ENCODE measurements around the gene ARMH3. TPM values are rescaled to one million over a fixed set of nuclear protein-coding genes. Genes with fewer than 3 reads are reported as not detected.
A peak's percentile ranks its signal among the peaks of the same experiment; 100 is the strongest.

Gene ARMH3
- total and polyA plus RNA-seq, 2 experiments from 2014 or later = 8.7 to 11.1 TPM

- DNase-seq (ENCODE audit: low spot score) (no peak), ATAC-seq (no peak)
- H3K9me3 Mint-ChIP-seq = no peaks in the 10 kb centered on the region; the same call in 2 of the 3 replicates
- Histone ChIP-seq H3K9me2 (ENCODE audit: insufficient read depth) (no peaks in the 10 kb centered on the region), H3K4me3 (no peak overlapping the region), H2AFZ (no peak overlapping the region), H3K4me2 (no peak overlapping the region), H4K20me1 (replicated peaks; ENCODE audit: insufficient read depth) (peaks cover 77% of the 10 kb centered on the region), H3F3A (replicated peaks; ENCODE audit: low read depth) (0 out of 2 replicates have a peak, but pooled peaks cover 3% of the 10 kb centered on the region), H3K4me1 (ENCODE audit: insufficient read depth) (peaks cover 20% of the 10 kb centered on the region), H3K27ac (ENCODE audit: low read depth) (0 out of 2 replicates have a peak overlapping the region, but pooled peaks have one; percentile 46), H3K36me3 (ENCODE audit: insufficient read depth) (peaks cover 32% of the 10 kb centered on the region), H3K79me2 (replicated peaks; ENCODE audit: insufficient read depth) (peaks cover 100% of the 10 kb centered on the region), H3K27me3 (ENCODE audit: insufficient read depth) (no peaks in the 10 kb centered on the region)
- H3K4me3 Mint-ChIP-seq = no peak overlapping the region
- TF ChIP-seq NANOG (IDR thresholded peaks at IDR 0.05; ENCODE audit: borderline replicate concordance) (no peak), ZNF114 (CRISPR knock-in tag; IDR thresholded peaks at IDR 0.05) (no peak), JUNB (IDR thresholded peaks at IDR 0.05; ENCODE audit: unreplicated experiment) (no peak), CREB1 (CRISPR knock-in tag; IDR thresholded peaks at IDR 0.05; ENCODE audit: low read depth) (no peak), EZH2phosphoT487 (IDR thresholded peaks at IDR 0.05; ENCODE audit: unreplicated experiment) (no peak), EZH2 (IDR thresholded peaks at IDR 0.05; ENCODE audit: low read depth, unreplicated experiment) (no peak), STAT1 (IDR thresholded peaks at IDR 0.05; ENCODE audit: unreplicated experiment) (no peak), POLR2AphosphoS5 (IDR thresholded peaks at IDR 0.05; ENCODE audit: low read depth) (no peak), ZNF331 (CRISPR knock-in tag; IDR thresholded peaks at IDR 0.05; ENCODE audit: low read depth) (no peak), ETS1 (IDR thresholded peaks at IDR 0.05) (no peak)
- TF ChIP-seq, protein P1, sequence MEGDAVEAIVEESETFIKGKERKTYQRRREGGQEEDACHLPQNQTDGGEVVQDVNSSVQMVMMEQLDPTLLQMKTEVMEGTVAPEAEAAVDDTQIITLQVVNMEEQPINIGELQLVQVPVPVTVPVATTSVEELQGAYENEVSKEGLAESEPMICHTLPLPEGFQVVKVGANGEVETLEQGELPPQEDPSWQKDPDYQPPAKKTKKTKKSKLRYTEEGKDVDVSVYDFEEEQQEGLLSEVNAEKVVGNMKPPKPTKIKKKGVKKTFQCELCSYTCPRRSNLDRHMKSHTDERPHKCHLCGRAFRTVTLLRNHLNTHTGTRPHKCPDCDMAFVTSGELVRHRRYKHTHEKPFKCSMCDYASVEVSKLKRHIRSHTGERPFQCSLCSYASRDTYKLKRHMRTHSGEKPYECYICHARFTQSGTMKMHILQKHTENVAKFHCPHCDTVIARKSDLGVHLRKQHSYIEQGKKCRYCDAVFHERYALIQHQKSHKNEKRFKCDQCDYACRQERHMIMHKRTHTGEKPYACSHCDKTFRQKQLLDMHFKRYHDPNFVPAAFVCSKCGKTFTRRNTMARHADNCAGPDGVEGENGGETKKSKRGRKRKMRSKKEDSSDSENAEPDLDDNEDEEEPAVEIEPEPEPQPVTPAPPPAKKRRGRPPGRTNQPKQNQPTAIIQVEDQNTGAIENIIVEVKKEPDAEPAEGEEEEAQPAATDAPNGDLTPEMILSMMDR (conservative IDR thresholded peaks at IDR 0.05; ENCODE audit: low read depth in 2 of 2) = no peak
- TF ChIP-seq, protein P2, sequence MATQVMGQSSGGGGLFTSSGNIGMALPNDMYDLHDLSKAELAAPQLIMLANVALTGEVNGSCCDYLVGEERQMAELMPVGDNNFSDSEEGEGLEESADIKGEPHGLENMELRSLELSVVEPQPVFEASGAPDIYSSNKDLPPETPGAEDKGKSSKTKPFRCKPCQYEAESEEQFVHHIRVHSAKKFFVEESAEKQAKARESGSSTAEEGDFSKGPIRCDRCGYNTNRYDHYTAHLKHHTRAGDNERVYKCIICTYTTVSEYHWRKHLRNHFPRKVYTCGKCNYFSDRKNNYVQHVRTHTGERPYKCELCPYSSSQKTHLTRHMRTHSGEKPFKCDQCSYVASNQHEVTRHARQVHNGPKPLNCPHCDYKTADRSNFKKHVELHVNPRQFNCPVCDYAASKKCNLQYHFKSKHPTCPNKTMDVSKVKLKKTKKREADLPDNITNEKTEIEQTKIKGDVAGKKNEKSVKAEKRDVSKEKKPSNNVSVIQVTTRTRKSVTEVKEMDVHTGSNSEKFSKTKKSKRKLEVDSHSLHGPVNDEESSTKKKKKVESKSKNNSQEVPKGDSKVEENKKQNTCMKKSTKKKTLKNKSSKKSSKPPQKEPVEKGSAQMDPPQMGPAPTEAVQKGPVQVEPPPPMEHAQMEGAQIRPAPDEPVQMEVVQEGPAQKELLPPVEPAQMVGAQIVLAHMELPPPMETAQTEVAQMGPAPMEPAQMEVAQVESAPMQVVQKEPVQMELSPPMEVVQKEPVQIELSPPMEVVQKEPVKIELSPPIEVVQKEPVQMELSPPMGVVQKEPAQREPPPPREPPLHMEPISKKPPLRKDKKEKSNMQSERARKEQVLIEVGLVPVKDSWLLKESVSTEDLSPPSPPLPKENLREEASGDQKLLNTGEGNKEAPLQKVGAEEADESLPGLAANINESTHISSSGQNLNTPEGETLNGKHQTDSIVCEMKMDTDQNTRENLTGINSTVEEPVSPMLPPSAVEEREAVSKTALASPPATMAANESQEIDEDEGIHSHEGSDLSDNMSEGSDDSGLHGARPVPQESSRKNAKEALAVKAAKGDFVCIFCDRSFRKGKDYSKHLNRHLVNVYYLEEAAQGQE (IDR thresholded peaks at IDR 0.05; ENCODE audit: unreplicated experiment) = no peak
- TF ChIP-seq, protein P3, sequence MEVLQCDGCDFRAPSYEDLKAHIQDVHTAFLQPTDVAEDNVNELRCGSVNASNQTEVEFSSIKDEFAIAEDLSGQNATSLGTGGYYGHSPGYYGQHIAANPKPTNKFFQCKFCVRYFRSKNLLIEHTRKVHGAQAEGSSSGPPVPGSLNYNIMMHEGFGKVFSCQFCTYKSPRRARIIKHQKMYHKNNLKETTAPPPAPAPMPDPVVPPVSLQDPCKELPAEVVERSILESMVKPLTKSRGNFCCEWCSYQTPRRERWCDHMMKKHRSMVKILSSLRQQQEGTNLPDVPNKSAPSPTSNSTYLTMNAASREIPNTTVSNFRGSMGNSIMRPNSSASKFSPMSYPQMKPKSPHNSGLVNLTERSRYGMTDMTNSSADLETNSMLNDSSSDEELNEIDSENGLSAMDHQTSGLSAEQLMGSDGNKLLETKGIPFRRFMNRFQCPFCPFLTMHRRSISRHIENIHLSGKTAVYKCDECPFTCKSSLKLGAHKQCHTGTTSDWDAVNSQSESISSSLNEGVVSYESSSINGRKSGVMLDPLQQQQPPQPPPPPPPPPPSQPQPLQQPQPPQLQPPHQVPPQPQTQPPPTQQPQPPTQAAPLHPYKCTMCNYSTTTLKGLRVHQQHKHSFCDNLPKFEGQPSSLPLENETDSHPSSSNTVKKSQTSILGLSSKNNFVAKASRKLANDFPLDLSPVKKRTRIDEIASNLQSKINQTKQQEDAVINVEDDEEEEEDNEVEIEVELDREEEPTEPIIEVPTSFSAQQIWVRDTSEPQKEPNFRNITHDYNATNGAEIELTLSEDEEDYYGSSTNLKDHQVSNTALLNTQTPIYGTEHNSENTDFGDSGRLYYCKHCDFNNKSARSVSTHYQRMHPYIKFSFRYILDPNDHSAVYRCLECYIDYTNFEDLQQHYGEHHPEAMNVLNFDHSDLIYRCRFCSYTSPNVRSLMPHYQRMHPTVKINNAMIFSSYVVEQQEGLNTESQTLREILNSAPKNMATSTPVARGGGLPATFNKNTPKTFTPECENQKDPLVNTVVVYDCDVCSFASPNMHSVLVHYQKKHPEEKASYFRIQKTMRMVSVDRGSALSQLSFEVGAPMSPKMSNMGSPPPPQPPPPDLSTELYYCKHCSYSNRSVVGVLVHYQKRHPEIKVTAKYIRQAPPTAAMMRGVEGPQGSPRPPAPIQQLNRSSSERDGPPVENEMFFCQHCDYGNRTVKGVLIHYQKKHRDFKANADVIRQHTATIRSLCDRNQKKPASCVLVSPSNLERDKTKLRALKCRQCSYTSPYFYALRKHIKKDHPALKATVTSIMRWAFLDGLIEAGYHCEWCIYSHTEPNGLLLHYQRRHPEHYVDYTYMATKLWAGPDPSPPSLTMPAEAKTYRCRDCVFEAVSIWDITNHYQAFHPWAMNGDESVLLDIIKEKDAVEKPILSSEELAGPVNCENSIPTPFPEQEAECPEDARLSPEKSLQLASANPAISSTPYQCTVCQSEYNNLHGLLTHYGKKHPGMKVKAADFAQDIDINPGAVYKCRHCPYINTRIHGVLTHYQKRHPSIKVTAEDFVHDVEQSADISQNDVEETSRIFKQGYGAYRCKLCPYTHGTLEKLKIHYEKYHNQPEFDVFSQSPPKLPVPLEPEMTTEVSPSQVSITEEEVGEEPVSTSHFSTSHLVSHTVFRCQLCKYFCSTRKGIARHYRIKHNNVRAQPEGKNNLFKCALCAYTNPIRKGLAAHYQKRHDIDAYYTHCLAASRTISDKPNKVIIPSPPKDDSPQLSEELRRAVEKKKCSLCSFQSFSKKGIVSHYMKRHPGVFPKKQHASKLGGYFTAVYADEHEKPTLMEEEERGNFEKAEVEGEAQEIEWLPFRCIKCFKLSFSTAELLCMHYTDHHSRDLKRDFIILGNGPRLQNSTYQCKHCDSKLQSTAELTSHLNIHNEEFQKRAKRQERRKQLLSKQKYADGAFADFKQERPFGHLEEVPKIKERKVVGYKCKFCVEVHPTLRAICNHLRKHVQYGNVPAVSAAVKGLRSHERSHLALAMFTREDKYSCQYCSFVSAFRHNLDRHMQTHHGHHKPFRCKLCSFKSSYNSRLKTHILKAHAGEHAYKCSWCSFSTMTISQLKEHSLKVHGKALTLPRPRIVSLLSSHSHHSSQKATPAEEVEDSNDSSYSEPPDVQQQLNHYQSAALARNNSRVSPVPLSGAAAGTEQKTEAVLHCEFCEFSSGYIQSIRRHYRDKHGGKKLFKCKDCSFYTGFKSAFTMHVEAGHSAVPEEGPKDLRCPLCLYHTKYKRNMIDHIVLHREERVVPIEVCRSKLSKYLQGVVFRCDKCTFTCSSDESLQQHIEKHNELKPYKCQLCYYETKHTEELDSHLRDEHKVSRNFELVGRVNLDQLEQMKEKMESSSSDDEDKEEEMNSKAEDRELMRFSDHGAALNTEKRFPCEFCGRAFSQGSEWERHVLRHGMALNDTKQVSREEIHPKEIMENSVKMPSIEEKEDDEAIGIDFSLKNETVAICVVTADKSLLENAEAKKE (CRISPR knock-in tag; IDR thresholded peaks at IDR 0.05) = no peak
- H3K27ac Mint-ChIP-seq = no peak overlapping the region
- no peaks in the 10 kb centered on the region for H3K27me3 Mint-ChIP-seq (ENCODE audit: insufficient read depth, low read depth, poor library complexity)
- H3K36me3 Mint-ChIP-seq (ENCODE audit: low read depth) = peaks cover 49% of the 10 kb centered on the region
- peaks cover 21% of the 10 kb centered on the region; the same call in 2 of the 3 replicates for H3K4me1 Mint-ChIP-seq
Measured at GRCh38 chr10:101812606-101813005, 243.4 kb downstream of the ARMH3 start.
